RPMI8226 (cell line): Measurements from ENCODE around the gene GPATCH8.
"Not testable (repeated sequence)": the region's sequence is repeated elsewhere in the genome, so short reads cannot be mapped to it uniquely, and the experiment has no call there.

ENCODE experiments used
- DNase-seq: peaks from one replicate; pipeline ENCODE4 v3.0.0-alpha.2; 2015

GPATCH8 gene

DNA sequence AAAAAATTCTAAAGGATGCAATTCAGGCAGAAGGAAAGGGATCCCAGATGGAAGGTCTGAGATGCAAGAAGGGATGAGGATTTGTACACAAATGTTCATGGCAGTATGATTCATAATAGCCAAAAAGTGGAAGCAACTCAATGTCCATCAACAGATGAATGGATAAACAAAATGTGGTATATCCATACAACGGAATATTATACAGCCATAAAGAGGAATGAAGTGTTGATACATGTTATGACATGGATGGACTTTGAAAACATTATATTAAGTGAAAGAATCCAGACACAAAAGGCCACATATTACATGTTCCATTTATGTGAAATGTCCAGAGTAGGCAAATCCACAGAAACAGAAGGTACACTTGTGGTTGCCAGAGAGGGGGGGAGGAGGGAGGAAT is 23.9 kb upstream of the GPATCH8 start:
- no peak for DNase-seq

DNA sequence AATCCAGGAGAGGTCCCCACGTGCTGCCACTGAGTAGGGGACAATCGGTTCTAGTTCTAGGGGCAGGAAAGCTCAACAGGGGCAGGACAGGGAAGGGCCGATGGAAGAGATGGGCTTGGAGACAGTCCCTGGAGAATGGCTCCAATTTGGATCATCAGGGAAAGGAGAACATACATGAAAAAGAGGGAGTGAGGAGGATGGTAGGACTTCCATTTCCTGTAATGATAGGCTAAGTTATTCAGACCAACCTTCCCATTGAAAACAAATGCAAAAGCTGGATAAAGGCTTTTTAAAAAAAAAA is 20.4 kb upstream of the GPATCH8 start:
- no peak for DNase-seq

DNA sequence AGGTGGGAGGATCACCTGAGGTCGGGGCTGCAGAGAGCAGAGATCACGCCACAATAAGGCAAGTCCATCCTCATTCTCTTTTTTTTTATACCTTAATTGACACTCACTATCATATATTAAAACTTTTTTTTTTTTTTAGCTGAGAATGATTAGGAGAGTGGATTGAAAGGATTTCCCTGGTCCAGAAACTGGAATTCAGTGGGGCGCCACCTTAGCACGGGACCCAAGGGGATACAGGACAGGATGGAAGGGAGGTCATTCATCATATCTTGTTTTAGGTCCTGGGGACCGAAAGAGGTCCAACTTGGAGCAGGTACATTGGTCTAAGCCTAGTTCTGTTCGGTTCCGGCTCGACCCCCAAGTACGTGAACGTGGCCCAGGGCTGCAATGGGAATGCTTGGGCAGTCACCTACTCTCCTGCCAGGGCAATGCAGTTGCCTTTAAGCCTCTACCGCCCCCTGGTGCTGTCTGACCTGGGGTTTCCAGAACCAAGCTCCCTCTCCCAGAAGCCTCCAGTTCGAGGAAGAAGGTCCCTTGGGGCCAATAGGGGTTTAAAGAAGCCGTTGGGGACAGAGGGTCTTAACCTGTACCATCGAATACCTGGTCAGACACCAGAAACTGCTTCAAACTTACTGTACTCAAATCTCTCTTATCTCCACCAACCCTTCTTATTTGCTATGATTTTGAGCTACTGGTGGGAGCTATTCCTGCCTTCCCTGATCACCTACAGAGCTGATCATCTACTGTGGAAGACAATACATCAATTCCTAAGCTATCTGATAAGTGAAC is 19.9 kb upstream of the GPATCH8 start:
- peak; percentile 73 for DNase-seq

DNA sequence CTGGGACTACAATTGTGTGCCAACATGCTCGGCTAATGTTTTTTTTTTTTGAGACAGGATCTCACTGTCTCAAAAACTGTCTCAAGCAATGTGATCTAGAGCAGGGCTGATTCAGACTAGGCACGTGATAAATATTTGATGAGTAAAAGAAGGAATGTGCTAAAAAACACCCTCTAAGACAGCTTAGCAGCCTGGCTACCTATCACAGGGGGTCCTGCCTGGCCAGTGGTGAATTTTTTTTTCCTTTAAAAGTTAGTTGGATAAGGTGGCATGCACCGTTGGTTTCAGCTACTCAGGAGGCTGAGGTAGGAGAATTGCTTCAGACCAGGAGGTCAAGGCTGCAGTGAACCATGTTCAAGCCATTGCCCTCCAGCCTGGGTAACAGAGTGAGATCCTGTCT is 14.8 kb upstream of the GPATCH8 start:
- no peak for DNase-seq

DNA sequence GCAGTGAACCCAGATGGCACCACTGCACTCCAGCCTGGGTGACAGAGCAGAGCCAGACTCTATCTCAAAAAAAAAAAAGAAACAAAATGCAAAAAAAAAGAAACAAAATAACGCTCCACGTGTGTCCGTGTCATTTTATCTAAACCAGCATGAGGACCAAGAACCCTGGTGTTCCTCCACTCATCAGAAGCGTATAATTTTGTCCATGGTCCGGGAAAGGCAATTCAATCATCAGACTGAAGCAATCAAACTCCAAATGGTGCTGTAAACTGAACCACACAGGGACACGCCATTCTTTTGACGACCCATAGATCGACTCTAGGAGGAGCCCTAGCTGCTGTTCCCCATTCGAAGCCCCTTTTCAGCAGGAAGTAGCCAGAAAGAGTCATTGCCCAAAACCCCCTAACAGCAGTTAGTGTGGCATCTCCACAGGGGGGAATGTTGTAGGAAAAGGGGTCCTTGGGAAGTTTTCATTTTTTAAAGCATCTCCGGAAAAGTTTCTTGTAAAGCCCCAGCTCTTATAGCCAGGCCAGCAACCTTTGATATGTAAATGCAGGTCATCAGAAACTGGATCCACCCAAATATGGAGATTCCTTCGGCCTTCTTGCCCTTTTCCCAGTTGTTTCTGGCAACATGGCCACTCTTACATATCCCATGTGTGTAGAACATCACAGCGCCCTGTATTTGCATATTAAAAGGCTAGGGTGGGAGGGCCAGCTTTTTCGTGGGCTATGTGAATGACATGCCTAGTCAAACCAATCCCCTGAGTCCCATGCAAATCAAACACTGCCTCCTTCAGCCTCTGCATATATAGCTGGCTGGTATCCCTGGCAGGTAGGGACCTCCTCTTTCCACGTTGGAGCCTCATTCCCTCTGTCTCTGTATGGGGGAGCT is 8.3 kb upstream of the GPATCH8 start:
- peak; percentile 47 for DNase-seq

DNA sequence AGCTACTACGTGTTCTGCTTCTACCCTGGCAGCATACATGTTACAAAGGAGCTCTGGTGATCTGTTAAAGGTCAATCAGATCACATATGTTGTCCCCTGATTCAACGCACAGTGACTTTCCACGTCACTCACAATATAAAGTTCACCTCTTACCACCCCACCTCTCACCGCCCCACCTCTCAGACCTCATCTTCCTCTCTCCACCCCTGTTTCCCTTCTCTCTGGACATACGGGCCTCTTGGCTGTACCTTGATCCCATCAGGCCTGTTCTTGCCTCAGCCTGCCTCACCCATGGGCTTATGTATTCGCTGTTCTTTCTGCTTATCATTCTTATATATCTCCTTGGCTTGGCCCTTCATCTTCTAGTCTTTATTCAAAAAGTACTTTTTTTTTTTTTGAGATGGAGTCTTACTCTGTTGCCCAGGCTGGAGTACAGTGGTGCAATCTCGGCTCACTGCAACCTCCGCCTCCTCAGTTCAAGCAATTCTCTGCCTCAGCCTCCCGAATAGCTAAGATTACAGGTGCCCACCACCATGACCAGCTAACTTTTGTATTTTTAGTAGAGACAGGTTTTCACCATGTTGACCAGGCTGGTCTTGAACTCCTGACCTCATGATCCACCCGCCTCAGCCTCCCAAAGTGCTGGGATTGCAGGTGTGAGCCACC is 3.9 kb upstream of the GPATCH8 start:
- not testable (repeated sequence) for DNase-seq

DNA sequence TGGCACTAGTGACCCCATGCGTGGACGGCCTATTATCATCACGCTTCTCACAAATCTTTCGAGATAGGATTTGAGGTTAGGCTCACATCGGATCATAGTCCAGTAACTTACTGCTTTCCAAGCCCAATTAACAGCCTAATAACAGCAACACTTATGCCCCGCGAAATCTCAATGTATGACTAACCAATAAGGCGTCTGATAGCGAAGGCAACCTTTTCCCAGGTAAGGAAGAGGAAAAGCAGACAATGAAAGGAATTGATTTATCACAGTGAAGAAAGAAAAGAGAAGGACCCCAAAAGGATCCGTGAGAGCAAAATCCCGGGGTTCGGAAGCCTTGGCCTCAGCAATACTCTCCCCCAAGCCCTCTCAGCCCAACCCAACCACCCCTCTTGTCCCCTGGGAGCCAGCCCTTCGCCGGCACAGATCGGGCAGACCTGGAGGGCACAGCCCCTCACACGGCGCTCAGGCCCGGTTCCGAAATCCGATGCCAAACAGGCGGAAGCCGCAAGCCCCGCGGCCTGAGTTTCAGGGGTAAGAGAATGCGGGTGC is 534 bp downstream of the GPATCH8 start:
- DNase-seq: peak; percentile 16

DNA sequence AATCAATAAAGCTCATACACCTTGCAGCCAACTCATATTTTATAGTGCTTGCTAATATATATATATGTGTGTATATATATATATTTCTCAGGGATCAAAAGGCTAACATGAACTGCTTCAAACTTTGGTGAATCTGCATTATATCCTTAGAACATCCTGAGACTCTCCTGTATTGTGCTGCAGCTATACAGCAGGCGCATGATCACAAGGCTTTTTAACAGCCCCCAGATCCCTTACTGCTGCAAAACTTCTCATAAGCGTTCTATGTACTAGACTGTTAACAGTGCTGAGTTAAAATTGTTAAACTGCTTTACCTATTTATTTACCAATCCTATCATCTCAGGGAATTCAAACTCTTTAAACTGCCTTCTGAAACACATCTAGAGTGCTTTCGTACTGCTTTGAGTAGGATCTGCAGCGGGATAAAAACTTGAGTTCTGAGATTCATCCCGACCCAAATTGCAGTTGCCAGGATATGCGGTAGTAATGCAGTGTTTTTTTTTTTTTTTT is 1.3 kb downstream of the GPATCH8 start:
- DNase-seq: peak; percentile 22

DNA sequence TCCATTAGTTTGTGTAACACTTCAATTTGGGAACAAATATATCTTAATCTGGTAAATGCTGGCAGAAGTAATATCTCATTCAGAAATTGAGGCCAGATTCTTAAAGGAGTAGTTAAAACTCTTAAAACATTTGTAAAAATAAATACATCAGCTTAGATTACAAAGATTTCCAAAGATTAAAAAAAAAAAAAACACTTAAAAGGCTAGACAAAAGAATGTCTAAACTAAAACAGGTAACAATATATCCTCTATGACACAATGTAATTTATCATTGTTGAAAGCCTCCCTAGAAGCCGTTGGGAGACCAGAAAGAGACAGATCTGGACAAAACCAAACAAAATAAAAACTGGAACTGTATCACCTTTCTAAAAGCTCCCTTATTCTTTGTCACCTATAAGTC is 3.5 kb downstream of the GPATCH8 start:
- DNase-seq: no peak

DNA sequence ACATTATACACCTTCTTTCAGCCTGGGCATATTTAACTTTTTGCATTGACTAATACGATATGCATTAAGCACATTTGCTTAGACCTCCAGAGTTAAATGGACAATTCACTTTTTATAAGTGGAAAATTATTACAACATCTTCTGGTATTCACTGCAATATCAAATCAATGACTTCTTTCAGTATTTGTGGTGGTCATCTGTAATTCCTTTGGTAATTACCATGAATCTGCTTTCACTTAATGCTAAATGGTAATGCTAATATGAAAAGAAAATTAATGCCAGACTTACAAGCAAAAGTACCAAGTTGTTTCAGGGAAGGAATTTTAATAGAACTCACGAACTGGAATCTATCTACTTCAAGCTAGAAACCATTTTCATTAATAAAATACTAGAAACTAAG is 6.4 kb downstream of the GPATCH8 start:
- DNase-seq: no peak

DNA sequence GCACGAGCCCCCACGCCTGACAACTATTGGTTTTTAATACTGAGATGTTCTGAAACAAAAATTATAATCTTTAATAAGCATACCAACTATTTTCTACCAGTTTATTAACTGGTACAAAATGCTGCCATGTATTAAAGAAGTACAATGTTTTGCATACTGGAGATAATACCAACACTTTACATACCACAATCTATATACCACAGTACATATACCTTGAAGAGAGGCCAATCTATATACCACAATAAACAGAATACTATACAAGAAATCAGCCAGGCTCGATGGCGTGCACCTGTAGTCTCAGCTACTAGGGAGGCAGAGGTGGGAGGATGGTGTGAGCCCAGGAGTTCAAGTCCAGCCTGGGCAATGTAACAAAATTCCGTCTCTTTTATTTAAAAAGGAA is 9.9 kb downstream of the GPATCH8 start:
- DNase-seq: no peak

DNA sequence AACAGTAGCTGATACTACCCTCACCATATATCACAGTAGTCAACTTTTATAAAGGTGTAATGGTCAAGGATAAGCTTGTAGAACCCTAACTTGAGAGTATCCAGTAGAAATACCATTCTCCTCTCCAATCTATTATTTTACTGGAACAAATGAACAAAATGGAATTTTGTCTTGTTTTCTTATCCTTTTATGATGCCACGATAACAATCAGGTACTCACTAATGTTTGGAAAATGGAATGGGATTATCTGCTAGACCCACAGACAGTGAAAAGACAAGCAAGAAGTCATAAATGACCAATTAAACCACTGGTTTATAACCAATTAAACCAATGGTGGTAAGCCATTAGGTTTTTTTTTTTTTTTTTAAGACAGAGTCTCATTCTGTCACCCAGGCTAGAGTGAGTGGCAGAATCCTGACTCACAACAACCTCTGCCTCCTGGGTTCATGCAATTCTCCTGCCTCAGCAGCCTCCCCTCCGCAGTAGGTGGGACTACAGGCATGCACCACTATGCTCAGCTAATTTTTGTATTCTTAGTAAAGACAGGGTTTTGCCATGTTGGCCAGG is 10.4 kb downstream of the GPATCH8 start:
- DNase-seq: no peak

DNA sequence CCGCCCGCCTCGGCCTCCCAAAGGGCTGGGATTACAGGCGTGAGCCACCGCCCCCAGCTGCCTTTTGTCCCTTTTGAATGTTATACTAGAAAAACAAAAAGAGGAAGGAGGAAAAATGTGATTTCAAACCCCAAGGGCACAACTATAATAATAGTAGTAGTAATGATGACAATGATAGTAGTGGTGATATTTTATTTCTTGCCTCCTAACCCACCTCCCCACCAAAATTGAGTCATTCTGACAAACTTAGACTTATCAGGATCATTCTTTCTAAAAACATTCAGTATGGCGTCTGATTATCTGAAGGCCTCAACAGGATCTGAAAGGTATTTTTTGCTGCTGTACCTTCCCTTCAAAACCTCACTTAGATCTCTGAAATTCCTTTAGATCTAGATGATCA is 13.6 kb downstream of the GPATCH8 start:
- DNase-seq: no peak

DNA sequence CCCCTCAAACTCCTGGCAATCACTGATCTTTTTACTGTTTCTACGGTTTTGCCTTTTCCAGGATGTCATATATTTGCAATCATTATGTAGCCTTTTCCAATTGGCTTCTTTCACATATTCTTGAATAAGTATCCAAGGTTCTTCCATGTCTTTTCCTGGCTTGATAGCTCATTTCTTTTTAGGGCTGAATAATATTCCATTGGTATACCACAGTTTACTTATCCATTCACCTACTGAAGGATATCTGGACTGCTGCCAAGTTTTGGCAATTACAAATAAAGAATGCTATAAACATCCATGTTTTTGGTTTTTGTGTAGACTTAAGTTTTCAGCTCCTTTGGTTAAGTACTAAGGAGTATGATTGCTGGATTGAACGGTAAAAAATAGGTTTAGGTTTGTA is 16.0 kb downstream of the GPATCH8 start:
- no peak for DNase-seq

DNA sequence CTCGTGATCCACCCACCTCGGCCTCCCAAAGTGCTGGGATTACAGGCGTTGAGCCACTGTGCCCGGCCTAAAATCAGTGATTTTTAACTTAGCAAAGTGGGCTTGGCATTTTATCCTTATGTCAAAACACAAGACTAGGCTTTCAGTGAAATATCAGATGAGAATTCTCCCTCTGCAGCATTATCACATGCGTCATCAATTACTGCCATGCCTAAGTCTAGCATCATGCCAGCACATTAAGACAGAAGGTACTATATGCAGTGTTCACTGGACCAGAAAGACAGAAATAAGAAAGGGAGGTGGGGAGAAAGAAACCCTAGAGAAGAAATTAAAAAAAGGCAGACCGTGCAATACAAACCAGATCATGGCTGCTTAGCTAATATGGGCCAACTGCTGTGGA is 29.8 kb downstream of the GPATCH8 start:
- no peak for DNase-seq

DNA sequence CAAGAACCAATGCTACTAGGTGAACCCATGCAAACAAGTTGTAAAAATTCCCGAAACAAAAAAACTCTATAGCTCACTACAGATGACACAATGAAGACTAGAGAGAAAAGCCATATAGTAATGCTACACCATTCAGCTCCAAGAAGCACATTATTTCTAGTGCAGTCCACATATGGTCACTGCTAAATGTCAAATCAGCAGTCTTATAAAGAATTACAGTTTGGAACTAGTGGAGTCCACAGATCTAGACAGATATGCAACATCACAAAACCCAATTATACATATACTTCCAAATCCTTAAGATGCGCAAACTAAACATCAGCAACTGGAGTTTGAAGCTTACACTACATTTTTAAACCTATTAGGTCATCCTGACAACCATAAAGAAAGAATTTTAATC is 33.5 kb downstream of the GPATCH8 start:
- DNase-seq: no peak

DNA sequence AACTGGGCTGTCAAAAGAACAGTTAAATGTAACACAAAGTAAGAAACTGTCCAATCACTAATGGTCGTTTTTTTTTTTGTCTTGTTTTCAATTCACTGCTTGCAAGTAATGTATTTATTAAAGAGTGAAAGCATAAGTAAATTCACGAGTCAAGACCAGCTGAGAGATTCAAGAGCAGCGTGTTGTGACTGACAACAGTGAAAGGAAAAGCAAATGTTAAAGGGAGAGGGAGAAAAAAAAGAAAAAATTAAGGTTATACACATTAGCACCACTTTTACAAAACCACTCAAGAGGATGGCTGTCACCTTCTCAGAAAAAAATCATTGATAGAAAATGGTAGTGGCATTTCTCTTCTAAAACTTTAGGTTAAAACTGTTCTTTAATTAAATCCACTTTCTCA is 36.1 kb downstream of the GPATCH8 start:
- DNase-seq: no peak

DNA sequence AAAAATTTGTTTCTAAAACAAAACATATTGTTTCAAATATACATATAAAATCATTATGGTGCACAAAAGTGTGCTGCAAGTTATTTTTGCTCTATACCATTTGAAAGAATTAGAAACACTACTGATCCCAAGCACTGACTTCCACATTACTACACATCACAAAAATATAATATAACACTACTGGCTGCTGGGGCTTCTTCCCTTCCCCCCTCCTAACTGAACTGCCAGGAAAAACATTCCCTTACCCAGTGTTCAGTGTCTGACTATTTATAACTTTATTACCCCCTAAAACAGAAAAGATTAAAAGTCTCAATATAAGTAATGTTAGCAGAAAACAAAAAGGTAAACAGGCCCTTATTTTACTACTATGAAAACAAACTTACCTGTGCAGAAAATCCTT is 36.9 kb downstream of the GPATCH8 start:
- DNase-seq: no peak

DNA sequence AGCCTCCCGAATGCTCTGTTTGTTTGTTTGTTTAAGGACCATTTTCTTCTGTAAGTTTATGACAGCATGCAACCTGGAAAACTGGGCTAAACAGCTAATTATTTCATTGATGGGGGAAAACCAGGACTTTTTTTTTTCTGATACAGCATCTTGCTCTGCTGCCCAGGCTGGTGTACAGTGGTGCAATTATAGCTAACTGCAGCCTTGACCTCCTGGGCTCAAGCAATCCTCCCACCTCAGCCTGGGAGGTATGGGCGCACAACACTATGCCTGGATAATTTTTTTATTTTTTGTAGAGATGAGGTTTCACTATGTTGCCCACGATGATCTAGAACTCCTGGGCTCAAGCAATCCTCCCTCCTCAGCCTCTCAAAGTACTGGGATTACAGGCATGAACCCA is 37.3 kb downstream of the GPATCH8 start:
- no peak for DNase-seq

DNA sequence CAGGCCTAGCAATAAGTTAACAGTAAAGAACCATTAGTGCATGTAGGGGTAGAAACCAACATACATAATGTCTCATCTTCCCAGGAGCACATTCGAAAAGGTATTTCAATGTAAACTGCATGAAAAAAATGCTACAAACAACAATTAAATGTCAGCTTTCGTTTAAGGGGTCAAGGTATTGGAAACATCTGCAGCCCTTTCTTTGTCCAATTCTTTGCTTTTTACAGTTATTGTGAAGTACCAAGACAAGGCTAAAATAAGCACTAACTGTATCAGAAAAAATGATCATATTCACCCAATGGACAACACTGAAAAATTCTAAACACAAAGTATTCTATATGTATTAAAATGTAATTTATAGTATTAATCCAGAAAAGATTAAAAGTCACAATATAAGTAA is 37.9 kb downstream of the GPATCH8 start:
- no peak for DNase-seq

DNA sequence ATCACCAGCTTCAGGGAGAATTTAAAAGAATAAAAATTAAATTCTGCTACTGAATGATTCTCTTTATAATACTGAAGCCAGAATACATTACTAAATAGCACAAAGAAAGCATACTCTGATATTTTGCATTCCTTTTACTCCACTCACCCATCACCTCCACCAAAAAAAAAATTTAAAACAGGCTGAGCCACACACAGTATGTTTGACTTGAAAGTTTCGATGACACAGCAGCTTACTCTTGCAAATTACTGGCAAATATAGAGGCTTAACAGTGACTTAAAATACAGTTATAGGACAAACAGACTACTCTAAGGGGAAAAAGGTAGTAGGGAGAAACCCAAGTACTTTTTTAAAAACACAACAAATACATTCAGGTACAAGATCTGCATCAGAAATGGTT is 39.2 kb downstream of the GPATCH8 start:
- DNase-seq: peak; percentile 53

DNA sequence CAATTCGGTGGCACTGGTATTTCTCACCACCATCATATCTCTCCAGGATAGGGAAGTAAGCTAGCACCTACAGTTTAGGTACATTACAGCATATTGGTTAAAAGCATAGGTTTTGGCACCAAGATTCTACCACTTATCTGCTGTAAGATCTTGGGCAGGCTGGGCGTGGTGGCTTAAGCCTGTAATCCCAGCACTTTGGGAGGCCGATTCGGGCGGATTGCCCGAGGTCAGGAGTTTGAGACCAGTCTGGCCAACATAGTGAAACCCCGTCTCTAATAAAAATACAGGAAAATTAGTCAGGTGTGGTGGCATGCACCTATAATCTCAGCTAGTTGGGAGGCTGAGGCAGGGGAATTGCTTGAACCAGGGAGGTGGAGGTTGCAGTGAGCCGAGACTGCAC is 51.4 kb downstream of the GPATCH8 start:
- no peak for DNase-seq

DNA sequence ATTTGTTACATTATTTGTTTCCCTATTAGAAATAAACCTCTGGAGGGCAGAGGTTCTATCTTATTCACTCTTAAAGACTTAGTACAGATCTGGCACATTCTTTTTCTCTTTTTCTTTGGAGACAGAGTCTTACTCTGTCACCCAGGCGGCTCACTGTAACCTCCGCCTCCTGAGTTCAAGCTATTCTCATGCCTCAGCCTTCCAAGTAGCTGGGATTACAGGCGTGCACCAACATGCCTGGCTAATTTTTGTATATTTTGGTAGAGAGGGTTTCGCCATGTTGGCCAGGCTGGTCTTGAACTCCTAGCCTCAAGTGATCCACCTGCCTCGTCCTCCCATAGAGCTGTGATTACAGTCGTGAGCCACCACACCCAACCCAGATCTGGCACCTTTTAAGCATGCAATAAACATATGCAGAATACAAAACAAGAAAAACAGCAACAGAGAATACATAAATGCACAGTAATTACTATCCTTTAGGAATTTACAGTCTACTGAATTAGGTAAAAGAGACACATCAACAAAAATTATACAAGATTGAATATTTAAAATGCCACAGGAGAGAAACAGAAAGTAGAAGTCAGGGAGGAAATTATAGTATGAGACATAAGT is 52.1 kb downstream of the GPATCH8 start:
- DNase-seq: no peak
